ENCODE results near the gene FGF1.

DNA sequence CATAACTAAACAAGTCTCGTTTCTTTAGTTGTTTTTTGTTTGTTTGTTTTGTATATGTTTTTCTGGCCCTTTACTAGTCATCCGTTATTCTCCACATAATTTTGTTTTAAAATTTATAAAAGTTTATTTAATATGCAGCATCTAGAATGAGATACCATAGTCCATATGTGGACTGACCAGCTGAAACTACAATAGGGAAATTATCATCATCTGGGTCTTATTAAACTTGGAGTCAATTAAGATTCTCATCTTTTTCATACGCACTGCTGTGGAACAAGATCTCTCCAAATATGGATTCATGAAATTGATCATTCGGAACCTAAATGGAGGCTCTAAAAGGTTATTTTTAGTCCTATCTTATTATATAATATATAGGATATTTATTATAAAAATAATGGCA, 99.3 kb downstream of the FGF1 start:
- TF ChIP-seq, protein P1, sequence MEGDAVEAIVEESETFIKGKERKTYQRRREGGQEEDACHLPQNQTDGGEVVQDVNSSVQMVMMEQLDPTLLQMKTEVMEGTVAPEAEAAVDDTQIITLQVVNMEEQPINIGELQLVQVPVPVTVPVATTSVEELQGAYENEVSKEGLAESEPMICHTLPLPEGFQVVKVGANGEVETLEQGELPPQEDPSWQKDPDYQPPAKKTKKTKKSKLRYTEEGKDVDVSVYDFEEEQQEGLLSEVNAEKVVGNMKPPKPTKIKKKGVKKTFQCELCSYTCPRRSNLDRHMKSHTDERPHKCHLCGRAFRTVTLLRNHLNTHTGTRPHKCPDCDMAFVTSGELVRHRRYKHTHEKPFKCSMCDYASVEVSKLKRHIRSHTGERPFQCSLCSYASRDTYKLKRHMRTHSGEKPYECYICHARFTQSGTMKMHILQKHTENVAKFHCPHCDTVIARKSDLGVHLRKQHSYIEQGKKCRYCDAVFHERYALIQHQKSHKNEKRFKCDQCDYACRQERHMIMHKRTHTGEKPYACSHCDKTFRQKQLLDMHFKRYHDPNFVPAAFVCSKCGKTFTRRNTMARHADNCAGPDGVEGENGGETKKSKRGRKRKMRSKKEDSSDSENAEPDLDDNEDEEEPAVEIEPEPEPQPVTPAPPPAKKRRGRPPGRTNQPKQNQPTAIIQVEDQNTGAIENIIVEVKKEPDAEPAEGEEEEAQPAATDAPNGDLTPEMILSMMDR (conservative IDR thresholded peaks at IDR 0.05; ENCODE audit: low read depth, low read length), result no peak
- no peak for TF ChIP-seq POLR2A (IDR thresholded peaks at IDR 0.05; ENCODE audit: low read depth, low read length)
- no peak for TF ChIP-seq RAD21 (IDR thresholded peaks at IDR 0.05; ENCODE audit: low read length)
- TF ChIP-seq FOS (IDR thresholded peaks at IDR 0.05; ENCODE audit: low read depth, low read length), result no peak
- no peak for TF ChIP-seq RFX5 (IDR thresholded peaks at IDR 0.05; ENCODE audit: low read depth, low read length)
- no peak for TF ChIP-seq RCOR1 (IDR thresholded peaks at IDR 0.05; ENCODE audit: insufficient replicate concordance, low read length)
- TF ChIP-seq CEBPB (IDR thresholded peaks at IDR 0.05; ENCODE audit: low read depth, low read length), result no peak
- TF ChIP-seq MAZ (IDR thresholded peaks at IDR 0.05; ENCODE audit: borderline replicate concordance, low read depth, low read length), result no peak
- TF ChIP-seq NFE2L2 (IDR thresholded peaks at IDR 0.05; ENCODE audit: low read depth, low read length), result no peak
- no peak for TF ChIP-seq MAFK (IDR thresholded peaks at IDR 0.05; ENCODE audit: low read depth, low read length)
- TF ChIP-seq, protein P2, sequence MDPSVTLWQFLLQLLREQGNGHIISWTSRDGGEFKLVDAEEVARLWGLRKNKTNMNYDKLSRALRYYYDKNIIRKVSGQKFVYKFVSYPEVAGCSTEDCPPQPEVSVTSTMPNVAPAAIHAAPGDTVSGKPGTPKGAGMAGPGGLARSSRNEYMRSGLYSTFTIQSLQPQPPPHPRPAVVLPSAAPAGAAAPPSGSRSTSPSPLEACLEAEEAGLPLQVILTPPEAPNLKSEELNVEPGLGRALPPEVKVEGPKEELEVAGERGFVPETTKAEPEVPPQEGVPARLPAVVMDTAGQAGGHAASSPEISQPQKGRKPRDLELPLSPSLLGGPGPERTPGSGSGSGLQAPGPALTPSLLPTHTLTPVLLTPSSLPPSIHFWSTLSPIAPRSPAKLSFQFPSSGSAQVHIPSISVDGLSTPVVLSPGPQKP (IDR thresholded peaks at IDR 0.05; ENCODE audit: borderline replicate concordance, low read depth, low read length), result no peak
- TF ChIP-seq BHLHE40 (IDR thresholded peaks at IDR 0.05; ENCODE audit: low read depth, low read length), result no peak
- TF ChIP-seq, protein P3, sequence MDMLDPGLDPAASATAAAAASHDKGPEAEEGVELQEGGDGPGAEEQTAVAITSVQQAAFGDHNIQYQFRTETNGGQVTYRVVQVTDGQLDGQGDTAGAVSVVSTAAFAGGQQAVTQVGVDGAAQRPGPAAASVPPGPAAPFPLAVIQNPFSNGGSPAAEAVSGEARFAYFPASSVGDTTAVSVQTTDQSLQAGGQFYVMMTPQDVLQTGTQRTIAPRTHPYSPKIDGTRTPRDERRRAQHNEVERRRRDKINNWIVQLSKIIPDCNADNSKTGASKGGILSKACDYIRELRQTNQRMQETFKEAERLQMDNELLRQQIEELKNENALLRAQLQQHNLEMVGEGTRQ (IDR thresholded peaks at IDR 0.05; ENCODE audit: low read depth, low read length), result no peak
